HG02973 (cell line): Measurements from ENCODE around the gene FGF2.
A peak's percentile ranks its signal among the peaks of the same experiment; 100 is the strongest.

ENCODE experiments used
- ATAC-seq: cut with Tn5 transposase; IDR thresholded peaks from one replicate; pipeline ENCODE4 v1.9.1; 2021; ENCODE audit warnings: moderate library complexity; ENCODE audit not compliant: unreplicated experiment

FGF2 gene

GRCh38 chr4:122884499-122884898 lies 57.9 kb downstream of the FGF2 start:
- no peak for ATAC-seq

GRCh38 chr4:122889726-122890125 lies 63.1 kb downstream of the FGF2 start:
- peak; percentile 15 for ATAC-seq

GRCh38 chr4:122890147-122890795 lies 63.6 kb downstream of the FGF2 start:
- ATAC-seq = peak; percentile 45

GRCh38 chr4:122894827-122895226 lies 68.2 kb downstream of the FGF2 start:
- ATAC-seq = no peak

- no peak for ATAC-seq
Observed at GRCh38 chr4:122895336-122895995, 68.8 kb downstream of the FGF2 start.

GRCh38 chr4:122896270-122896669 lies 69.6 kb downstream of the FGF2 start:
- ATAC-seq = no peak

- ATAC-seq = no peak
Observed at GRCh38 chr4:122898370-122899150, 71.9 kb downstream of the FGF2 start.

GRCh38 chr4:122899682-122900081 lies 73.1 kb downstream of the FGF2 start:
- ATAC-seq = no peak

GRCh38 chr4:122900314-122900713 lies 73.7 kb downstream of the FGF2 start:
- no peak for ATAC-seq

- no peak for ATAC-seq
Observed at GRCh38 chr4:122901247-122902010, 74.8 kb downstream of the FGF2 start.

GRCh38 chr4:122903766-122904288 lies 77.2 kb downstream of the FGF2 start:
- ATAC-seq = no peak

- no peak for ATAC-seq
Observed at GRCh38 chr4:122906859-122907305, 80.3 kb downstream of the FGF2 start.

- no peak for ATAC-seq
Observed at GRCh38 chr4:122908223-122908622, 81.6 kb downstream of the FGF2 start.

- ATAC-seq = no peak
Observed at GRCh38 chr4:122909683-122910082, 83.1 kb downstream of the FGF2 start.

GRCh38 chr4:122911588-122911987 lies 85.0 kb downstream of the FGF2 start:
- ATAC-seq = no peak

GRCh38 chr4:122912810-122913575 lies 86.4 kb downstream of the FGF2 start:
- ATAC-seq = no peak

GRCh38 chr4:122914292-122914904 lies 87.8 kb downstream of the FGF2 start:
- peak; percentile 90 for ATAC-seq

GRCh38 chr4:122914938-122915337 lies 88.3 kb downstream of the FGF2 start:
- no peak for ATAC-seq

- no peak for ATAC-seq
Observed at GRCh38 chr4:122917731-122918130, 91.1 kb downstream of the FGF2 start.

GRCh38 chr4:122920473-122920872 lies 93.8 kb downstream of the FGF2 start:
- no peak for ATAC-seq
